ENCODE measurements around the gene CPNE6.
A peak's percentile ranks its signal among the peaks of the same experiment; 100 is the strongest.

CPNE6 gene

DNA sequence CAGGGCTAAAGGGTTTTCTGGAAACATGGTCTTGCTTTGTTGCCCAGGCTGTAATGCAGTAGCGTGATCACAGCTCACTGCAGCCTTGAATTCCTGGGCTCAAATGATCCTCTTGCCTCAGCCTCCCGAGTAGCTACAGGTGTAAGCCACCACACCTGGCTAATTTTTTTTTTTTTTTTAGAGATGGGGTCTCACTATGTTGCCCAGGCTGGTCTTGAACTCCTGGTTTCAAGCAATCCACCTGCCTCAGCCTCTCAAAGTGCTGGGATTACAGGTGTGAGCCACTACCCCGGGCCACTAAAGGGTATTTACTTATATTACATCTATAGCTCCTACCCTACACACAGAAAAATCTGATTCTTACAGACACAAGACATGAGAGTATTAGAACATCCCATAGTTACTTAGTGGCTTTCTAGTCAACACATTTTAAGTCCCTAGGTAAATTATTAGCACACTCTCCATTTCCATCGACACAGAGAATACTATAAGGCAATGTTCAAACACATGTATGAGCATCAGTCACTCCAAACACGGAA is 37.0 kb downstream of the CPNE6 start:
- no peak for DNase-seq

DNA sequence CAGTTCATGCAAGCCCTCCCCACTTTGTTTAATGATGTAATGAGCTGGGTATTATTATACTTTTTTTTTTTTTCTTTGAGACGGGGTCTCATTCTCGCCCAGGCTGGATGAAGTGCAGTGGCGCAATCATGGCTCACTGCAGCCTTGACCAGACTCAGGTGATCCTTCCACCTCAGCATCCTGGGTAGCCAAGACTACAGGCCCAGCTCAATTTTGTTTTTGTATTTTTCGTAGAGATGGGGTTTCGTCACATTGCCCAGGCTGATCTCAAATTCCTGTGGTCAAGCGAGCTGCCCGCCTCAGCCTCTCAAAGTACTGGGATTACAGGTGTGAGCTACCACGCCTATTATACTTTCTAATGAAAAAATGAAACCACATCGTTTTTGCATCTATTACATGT is 38.7 kb downstream of the CPNE6 start:
- no peak for DNase-seq

DNA sequence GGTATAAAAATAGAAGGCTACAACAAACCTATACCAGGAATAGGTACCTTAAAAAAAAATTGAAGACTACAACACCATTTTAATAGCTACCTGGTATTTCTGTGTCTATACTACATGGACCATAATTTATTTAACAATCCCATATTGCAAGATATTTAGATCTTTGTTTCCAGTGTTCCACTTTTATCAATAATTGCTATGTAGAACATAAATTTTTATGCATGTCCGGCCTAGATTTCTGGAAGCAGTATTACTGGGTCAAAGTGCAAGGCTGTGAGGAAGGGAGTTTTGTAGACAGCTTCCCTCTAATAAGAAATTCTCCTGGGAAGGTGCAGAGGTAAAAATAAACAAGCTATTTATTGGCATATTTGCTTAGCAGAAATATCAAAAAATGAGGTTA is 39.2 kb downstream of the CPNE6 start:
- no peak for DNase-seq

DNA sequence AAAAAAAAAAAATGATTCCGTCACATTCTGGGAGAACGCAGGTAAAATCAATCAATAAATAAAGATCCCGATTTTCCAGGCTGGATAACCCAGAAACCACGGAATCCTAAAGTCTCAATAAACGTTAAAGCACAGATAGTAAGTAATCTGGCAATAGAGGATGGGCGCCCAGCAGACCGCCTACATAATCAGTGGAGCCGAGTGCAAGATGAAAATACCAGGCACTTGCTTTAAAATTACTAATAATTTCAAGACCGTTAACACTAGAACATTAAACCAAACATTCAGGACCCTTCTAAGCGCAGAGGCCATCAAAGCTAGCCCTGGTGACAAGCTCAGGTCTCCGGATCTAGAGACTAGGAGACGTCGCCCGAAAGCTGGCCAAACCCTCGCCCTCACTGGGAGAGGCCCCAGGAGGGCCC is 42.0 kb downstream of the CPNE6 start:
- no peak for DNase-seq

DNA sequence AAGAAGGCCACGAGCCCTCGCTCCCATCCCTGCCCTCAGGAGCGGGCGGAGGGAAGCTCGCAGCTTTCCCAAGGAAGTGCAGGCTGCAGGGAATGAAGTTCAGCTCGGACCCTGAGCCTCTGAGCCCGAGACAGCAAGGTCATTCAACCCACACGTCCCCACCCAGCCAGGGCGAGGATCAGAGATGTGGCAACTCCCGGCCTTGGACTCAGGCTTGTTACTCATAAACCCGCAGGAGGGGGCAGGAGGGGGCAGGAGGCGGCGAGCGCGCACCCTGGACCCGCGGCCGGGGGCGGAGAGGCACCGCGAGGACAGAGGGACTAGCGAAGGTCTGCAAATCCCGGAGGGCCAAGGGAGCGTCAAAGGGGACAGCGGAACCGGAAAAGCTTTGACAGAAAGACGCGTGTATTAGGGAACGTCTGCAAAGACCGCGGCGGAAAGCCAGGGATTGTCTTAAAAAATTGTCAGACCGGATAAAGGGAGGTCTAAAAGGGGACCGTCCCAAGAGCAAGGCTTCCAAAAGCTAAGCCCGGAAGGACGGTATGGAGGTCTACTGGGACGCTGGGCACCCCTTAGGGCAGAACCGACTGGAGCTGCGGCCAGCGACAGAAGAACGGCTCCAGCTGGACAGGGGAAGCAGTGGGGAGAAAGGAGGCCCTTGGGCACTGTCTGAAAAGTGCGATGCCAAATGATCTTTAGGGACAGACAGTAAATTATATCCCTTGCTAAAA is 42.6 kb downstream of the CPNE6 start:
- peak; percentile 91 for DNase-seq

DNA sequence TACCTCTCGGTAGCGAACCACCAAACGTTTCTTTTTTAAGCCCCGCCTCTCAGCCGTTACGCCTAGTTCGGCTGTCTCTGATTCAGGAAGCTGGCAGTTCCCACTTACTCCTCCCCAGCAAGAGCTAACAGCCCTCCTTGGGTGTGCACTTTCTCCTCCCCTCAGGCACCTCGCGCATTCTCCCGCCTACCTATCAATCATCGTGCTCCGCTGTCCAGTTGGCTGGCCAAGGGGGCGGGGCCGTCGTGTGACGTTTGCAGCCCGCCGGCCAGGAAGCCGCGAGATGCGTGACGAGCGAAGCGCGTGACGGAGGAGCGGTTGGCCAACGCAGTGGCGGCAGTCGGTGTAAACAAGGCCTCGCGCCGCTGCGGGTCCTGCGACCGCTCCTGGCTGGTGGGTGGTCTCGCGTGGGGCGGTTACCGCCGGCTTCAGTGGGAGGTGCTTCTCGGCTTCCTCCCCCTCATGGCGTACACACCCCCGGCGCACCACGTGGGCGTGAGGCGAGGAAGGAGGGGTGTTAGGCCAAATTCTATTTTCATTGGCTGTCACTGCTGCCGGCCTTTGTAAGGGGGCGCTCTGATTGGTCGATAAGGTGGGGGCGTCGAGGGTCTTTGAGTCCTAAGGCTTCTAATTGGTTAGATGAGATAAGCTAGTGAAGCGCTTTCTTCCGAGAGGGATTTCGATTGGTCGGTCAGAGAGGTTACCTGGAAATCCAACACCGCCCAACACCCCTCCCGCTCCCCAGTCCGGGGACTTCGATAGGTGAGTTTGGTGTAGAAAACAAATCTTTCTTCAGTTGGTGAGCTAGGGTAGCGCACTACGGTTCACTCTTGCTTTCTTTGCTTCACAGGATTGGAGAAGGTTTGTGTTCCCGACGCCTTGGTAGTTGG is 43.4 kb downstream of the CPNE6 start, which contains the start of the genes DCAF11 and NRL:
DCAF11 (plus strand) TSS at position 246 of the 890 bp plus-strand sequence. CDS start 818 bp downstream, outside the sequence.
NRL (minus strand) TSS at position 418 of the 890 bp plus-strand sequence. CDS start 32,101 bp downstream, outside the sequence.
- DNase-seq, result peak; percentile 99

DNA sequence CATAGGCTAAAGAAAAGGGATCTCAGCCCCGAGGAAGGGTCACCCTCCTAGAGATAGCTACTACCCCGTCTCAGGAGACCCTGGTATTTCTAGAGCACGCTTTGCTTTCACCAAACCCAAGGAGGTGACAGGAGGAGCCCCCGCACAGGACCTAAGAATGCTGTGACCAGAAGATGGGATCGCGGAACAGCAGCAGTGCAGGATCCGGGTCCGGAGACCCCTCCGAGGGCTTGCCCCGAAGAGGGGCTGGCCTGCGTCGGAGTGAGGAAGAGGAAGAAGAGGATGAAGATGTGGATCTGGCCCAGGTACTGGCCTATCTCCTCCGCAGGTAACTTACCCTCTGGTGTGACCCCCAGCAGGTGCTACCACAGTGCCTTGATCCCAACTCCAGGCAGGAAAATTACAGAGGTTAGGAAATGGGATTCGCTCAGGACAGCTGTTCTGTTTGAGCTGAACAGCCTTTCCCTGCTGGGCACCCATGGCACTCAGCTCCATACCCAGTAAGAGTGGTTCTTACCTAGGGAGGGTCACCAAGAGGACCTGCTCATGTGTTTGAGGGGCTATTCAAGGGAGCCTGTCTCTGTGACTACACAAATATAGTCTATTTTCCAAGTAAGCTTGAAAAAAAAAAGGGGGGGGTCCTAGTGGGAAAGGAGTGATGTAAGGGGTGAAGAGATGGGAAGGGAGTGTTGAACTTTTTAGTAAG is 44.2 kb downstream of the CPNE6 start:
- peak; percentile 68 for DNase-seq

DNA sequence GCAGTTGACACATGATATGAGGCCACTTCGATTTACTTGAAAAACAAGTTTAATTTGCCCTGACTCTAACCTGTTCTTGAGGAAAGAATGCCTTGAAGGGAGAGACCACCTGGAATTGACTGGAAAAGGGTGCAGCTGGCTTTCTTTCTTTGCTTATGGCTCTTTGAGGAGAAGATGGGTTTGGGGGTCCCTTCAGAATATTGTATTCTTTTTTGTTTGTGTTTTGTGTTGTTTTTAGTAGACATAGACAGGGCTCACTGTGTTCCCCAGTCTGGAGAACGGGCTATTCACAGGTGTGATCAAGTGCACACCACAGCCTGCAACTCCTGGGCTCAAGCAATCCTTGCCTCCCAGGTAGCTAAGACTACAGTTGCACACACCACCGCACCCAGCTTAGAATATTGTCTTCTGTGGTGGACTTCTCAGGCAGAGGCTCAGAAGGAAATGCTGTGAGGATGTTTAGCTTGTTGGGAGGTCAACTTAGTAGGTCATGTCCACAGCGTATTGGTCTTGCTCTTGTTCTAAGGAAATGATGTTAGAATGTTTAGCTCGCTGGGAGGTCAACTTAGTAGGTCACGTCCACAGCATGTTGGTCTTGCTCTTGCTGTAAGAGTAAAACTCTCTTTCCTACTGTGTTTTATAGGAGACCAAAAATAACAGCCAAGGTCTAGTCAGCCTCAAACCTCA is 44.9 kb downstream of the CPNE6 start:
- DNase-seq, result no peak

DNA sequence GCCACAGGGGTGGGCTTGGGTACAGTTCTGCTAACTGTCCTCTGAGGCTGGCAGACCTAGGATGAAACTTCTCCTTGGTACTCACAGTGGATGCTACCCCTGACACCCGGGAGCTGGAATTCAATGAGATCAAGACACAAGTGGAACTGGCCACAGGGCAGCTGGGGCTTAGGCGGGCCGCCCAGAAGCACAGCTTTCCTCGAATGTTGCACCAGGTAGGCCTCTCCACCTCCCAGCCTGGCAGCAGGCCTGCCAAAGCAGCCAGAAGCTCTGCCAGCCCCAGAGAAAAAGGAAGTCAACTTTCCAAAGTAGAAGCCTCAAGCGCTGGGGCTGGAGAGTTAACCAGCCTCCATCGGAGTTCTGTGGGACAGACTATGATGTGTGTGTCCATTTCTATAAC is 45.8 kb downstream of the CPNE6 start:
- DNase-seq, result no peak

DNA sequence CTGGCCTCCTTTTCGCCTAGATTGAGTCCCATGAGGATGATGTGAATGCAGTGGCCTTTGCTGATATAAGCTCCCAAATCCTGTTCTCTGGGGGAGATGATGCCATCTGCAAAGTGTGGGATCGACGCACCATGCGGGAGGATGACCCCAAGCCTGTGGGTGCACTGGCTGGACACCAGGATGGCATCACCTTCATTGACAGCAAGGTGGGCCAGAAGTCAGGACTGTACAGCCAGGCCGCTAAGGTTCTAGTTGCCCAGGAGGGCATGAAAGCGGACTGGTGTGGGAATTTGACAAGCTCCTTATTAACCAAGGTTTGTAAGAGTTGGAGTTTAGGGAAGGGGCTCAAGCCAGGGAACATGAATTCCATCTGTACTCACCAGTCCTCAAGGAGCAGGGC is 48.3 kb downstream of the CPNE6 start:
- no peak for DNase-seq

DNA sequence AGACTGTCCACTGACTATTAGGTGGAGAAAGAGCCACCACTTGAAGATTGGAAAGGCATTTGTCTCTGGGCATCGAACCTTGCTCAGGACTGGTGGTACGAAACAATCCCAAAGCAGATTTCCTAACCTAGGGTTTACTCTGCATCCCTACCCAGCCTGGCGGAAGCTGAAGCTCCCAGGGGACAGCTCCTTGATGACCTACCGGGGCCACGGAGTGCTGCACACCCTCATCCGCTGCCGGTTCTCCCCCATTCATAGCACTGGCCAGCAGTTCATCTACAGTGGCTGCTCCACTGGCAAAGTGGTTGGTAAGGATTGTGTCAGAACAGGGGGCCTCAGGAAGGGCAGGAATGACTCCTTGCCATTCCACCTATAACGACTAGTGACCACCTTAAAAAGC is 49.8 kb downstream of the CPNE6 start:
- no peak for DNase-seq

DNA sequence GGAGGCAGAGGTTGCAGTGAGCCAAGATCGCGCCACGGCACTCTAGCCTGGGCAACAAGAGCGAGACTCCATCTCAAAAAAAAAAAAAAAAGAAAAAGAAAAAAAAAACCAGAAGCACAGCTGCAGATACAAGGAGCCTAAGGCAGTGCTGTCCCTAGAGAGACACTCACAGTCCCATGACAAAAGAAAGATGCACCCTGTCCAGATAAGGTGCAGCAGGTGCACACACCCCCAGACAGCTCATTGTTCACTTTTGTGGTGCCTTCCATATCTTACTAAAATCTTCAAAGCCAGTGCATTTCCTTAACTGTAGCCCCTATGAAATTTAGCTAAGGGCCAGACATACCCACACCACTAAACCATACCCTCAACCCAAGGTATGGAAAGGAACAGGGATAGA is 51.1 kb downstream of the CPNE6 start:
- DNase-seq, result no peak

DNA sequence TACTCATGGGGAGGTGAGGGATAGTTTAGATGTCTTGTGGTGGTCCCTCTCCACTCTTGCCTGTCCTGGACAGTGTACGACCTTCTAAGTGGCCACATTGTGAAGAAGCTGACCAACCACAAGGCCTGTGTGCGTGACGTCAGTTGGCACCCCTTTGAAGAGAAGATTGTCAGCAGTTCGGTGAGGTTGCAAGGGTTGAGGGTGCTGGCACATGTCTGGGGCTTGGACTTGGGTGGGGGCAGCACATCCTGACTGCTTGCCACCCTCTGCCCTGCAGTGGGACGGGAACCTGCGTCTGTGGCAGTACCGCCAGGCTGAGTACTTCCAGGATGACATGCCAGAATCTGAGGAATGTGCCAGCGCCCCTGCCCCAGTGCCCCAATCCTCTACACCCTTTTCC is 51.5 kb downstream of the CPNE6 start:
- no peak for DNase-seq

DNA sequence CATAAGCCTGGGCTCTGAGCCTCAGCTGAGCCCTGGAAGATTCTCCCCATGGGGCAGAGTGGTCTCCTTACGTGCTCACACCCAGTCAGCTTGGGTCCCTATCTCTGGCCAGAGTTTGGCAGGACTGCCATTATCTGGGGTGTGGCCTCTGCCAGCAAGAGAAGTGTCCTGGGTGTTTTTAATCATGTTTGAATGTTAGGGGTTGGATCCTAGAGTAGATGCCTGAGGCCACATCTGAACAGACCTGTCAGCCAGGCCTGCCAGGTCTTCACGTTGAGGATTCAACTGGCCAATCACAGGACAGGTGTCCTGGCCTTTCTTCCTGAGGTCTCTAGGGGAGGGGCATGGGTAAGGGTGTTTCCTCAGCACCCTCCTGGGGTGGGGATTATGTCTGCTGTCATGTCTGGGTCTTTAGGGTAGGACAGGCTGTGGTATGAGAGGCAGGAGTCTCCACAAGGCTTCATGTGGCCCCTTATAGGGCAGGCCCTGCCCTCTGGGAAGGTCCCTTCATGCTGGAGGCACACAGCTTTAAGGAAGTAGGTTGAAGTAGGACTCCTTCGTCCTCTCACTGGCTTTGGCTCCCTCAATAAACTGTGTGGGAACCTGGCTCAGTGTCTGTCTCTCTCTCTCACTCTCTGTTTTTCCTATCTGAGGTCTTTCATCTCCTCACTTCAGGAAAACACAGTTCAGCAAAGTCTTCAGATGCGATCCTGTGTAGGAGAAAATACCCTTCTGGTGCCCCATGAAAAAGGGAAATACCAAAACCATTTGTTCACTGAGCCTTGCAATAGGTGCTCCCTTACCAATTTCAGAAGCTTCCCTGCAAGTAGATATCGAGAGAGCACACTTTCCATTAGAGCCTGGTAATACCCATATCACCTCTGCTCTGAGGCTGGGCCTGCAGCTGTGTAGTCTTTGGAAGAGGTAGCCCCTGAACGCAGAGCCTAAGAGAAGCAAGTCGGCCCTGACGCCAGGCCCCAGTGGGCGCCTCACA is 52.4 kb downstream of the CPNE6 start:
- no peak for DNase-seq

DNA sequence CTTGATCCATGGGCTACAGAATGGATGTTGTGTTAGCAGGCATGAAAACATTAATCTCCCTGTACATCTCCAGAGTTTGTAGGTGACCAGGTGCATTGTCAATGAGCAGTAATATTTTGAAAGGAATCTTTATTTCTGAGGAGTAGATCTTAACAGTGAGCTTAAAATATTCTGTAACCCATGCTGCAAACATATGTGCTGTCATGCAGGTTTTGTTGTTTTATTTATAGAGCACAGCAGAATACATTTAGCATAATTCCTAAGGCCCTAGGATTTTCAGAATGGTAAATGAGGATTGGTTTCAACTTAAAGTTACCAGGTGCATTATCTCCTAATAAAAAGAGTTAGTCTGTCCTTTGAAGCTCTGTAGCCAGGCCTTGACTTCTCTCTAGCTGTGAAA is 55.6 kb downstream of the CPNE6 start:
- DNase-seq, result no peak

DNA sequence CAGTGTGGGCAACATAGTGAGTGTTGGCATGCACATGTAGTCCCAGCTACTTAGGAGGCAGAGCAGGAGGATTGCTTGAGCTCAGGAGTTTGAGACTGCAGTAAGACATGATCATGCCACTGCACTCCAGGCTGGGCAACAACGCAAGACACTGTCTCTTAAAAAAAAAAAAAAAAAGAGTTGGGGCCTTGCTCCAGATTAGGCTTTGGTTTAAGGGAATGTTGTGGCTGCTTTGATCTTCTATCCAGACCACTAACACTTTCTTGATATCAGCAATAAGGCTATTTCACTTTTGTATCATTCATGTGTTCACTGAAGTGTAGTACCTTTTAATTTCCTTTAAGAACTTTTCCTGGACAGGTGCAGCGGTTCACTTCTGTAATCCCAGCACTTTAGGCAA is 56.3 kb downstream of the CPNE6 start:
- no peak for DNase-seq
